Suprapubic skin (tissue), 4 donors: Measurements from ENCODE around the gene ZNF835.

Source experiments
- POLR2A ChIP-seq, 2 donors: fragments of 450-650 bp; IDR thresholded peaks; one replicate each; pipeline ENCODE4 v1.6.1; 2017; ENCODE audit warnings: antibody characterized with exemption in 2 of 2, mild to moderate bottlenecking in 2 of 2, moderate library complexity in 2 of 2
- POLR2AphosphoS5 ChIP-seq, 3 donors: sonication (generic); formaldehyde crosslinking; IDR thresholded peaks; one replicate each; pipeline ENCODE4 v1.6.1; 2017; ENCODE audit warnings: antibody characterized with exemption in 3 of 3
- TF ChIP-seq, protein P1 (sequence below), 2 donors: fragments of 200-600 bp in 1 of 2; fragments of 450-650 bp in 1 of 2; sonication (generic) in 1 of 2; IDR thresholded peaks; one replicate each; pipeline ENCODE4 v1.5.1; 2016 to 2019; ENCODE audit warnings: antibody characterized with exemption in 2 of 2, mild to moderate bottlenecking in 1 of 2, moderate library complexity in 1 of 2

DNA sequence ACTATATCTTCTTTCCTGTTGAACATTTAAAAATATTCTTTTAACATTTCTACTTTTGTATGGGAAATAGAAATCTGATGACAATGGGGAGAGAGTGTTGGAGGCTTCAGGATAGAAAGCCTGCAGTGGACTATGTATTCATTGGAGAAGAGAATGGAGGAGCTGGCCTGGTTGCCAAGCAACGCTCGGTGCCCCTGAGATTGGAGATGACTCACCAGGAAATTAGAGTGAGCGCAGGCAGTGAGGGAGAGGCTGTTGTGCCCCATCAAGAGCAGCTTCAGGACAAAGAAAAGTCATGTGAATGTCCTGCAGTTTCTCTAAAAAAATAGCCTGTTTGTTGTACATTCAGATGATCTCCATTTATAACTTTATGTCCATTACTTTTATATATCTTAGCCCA is 48.7 kb upstream of the ZNF835 start:
- TF ChIP-seq POLR2AphosphoS5 (IDR thresholded peaks at IDR 0.05) = no peak
- TF ChIP-seq, protein P1, sequence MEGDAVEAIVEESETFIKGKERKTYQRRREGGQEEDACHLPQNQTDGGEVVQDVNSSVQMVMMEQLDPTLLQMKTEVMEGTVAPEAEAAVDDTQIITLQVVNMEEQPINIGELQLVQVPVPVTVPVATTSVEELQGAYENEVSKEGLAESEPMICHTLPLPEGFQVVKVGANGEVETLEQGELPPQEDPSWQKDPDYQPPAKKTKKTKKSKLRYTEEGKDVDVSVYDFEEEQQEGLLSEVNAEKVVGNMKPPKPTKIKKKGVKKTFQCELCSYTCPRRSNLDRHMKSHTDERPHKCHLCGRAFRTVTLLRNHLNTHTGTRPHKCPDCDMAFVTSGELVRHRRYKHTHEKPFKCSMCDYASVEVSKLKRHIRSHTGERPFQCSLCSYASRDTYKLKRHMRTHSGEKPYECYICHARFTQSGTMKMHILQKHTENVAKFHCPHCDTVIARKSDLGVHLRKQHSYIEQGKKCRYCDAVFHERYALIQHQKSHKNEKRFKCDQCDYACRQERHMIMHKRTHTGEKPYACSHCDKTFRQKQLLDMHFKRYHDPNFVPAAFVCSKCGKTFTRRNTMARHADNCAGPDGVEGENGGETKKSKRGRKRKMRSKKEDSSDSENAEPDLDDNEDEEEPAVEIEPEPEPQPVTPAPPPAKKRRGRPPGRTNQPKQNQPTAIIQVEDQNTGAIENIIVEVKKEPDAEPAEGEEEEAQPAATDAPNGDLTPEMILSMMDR (IDR thresholded peaks at IDR 0.05) = no peak
- TF ChIP-seq POLR2A (IDR thresholded peaks at IDR 0.05) = no peak
